Immature natural killer cell (primary cell): ENCODE data around the gene PHACTR2. TPM values are rescaled to one million over a fixed set of nuclear protein-coding genes. Genes with fewer than 3 reads are reported as not detected.
"Not testable (repeated sequence)": the region's sequence is repeated elsewhere in the genome, so short reads cannot be mapped to it uniquely, and the experiment has no call there.

ENCODE experiments used
- DNase-seq, 3 donors: peaks; one replicate each; pipeline ENCODE4 v3.0.0; 2022; ENCODE audit warnings: mixed read lengths in 1 of 3
- H3K27ac Mint-ChIP-seq, 6 donors: one replicate each; pipeline ENCODE4 v1.8.0; 2020; ENCODE audit warnings: mixed read lengths in 6 of 6, mild to moderate bottlenecking in 5 of 6, inconsistent platforms in 4 of 6, moderate library complexity in 3 of 6
- H3K27me3 Mint-ChIP-seq, 3 donors: one replicate each; pipeline ENCODE4 v1.8.0; 2020 to 2021; ENCODE audit warnings: low read depth in 3 of 3, mild to moderate bottlenecking in 3 of 3, mixed read lengths in 3 of 3, moderate library complexity in 3 of 3, inconsistent platforms in 1 of 3
- H3K36me3 Mint-ChIP-seq, 3 donors: one replicate each; pipeline ENCODE4 v1.8.0; 2020; ENCODE audit warnings: mixed read lengths in 3 of 3, inconsistent platforms in 2 of 3, mild to moderate bottlenecking in 2 of 3
- H3K4me1 Mint-ChIP-seq, 2 donors: one replicate each; pipeline ENCODE4 v1.8.0; 2020; ENCODE audit warnings: inconsistent platforms in 2 of 2, mild to moderate bottlenecking in 2 of 2, mixed read lengths in 2 of 2, moderate library complexity in 1 of 2
- H3K4me3 Mint-ChIP-seq, 5 donors: one replicate each; pipeline ENCODE4 v1.8.0; 2020; ENCODE audit warnings: mild to moderate bottlenecking in 5 of 5, mixed read lengths in 5 of 5, inconsistent platforms in 3 of 5, moderate library complexity in 3 of 5
- H3K9me3 Mint-ChIP-seq, 6 donors: one replicate each; pipeline ENCODE4 v1.8.0; 2020; ENCODE audit warnings: mild to moderate bottlenecking in 6 of 6, mixed read lengths in 6 of 6, inconsistent platforms in 4 of 6, moderate library complexity in 3 of 6
- polyA plus RNA-seq, 3 donors: library from polyadenylated mRNA; unstranded; fragments of 300-500 nt; fragmentation: Illumina TruSeq; gene quantifications; one replicate each; pipeline ENCODE4 v1.2.3, GENCODE V29; 2021

Gene PHACTR2
- polyA plus RNA-seq, 3 donors from 2014 or later, result 3.5 to 16.5 (median 9.4) TPM

DNA sequence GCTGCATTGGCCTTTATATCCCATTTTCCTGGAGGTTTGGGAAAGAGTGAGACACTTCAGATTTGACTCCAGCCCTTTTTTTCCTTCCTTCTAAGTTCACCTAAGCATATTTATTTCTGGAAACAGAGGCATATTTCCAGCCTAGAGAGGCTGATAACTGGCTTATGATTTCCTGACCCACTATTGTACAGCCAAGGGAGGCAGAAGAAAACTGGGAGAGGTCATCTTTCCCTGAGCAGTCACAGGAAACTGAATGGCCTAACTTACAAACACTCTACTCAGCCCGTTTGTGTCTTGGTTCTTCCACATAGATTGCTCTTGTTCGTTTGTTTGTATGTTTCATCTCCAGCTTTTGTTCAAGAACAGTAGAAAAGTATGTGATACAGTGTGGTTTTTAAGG, 101.2 kb downstream of the PHACTR2 start:
- Mint-ChIP-seq H3K9me3 (no peaks in the 10 kb centered on the region), H3K36me3 (peaks cover 18 to 47% (median 21%) of the 10 kb centered on the region in 3 donors), H3K4me1 (no peaks in the 10 kb centered on the region), H3K4me3 (no peak overlapping the region), H3K27ac (no peak overlapping the region), H3K27me3 (no peaks in the 10 kb centered on the region)
- DNase-seq, result no peak

DNA sequence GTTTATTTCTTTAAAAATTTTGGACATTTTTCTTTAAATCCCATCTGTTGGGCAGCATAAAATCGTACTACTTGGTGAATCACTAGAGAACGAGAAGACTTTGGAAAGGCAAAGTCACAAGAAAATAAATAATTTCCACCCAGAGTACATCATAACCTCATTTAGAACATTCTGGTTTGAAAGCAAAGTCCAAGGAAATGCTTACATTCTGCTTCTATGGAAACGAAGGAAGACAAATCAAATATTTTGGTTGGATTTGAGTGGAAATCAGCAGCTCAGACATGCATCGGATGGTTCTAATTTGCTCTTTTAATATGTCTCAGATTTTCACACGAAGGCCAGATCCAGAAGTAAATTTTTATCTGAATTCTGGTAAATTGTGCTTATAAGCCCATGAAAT, 104.7 kb downstream of the PHACTR2 start:
- H3K36me3 Mint-ChIP-seq, result peaks cover 40 to 59% (median 46%) of the 10 kb centered on the region in 3 donors
- H3K9me3 Mint-ChIP-seq, result peaks cover 5 to 16% (median 11%) of the 10 kb centered on the region in 6 donors
- DNase-seq, result no peak
- no peak overlapping the region for H3K27ac Mint-ChIP-seq
- H3K27me3 Mint-ChIP-seq, result peaks cover 0 to 2% (median 0%) of the 10 kb centered on the region in 3 donors
- H3K4me3 Mint-ChIP-seq, result no peak overlapping the region
- H3K4me1 Mint-ChIP-seq, result no peaks in the 10 kb centered on the region

DNA sequence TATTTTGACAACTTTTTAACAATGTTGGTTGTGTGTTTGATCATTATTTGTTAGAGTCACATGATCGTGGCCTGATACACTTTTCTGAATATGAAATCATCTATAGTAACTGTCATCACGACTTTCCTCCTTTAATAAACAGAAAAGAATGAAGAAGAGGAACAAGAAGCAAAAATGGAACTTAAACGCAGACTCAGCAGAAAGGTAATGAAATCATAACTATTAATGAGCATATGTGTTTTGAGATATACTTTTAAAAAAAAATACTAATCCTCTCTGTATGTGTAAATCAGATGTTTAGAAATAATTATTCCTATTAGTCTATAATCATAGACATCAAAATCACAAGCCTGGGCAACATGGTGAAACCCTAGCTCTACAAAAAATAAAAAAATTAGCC, 105.3 kb downstream of the PHACTR2 start:
- H3K4me3 Mint-ChIP-seq, result no peak overlapping the region
- H3K9me3 Mint-ChIP-seq, result peaks cover 5 to 16% (median 11%) of the 10 kb centered on the region in 6 donors
- DNase-seq, result no peak
- peaks cover 40 to 63% (median 50%) of the 10 kb centered on the region in 3 donors for H3K36me3 Mint-ChIP-seq
- peaks cover 0 to 2% (median 0%) of the 10 kb centered on the region in 3 donors for H3K27me3 Mint-ChIP-seq
- no peaks in the 10 kb centered on the region for H3K4me1 Mint-ChIP-seq
- H3K27ac Mint-ChIP-seq, result no peak overlapping the region

DNA sequence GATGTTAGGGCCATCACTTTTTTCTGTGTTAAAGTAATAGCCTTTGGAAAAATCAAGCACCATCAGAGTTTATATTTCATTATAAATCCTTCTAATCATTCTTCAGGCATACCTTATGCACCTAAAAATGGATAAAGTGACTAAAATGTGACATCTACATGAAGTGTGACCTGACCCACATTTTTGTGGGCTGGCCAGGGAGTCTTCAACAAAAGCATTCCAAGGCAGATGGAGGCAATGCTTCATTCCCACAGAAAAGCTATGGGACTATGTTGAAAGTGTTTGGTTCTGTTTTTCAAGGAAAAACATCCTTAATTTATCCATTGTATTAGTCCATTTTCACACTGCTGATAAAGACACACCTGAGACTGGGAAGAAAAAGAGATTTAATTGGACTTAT, 106.6 kb downstream of the PHACTR2 start:
- Mint-ChIP-seq H3K4me3 (no peak overlapping the region), H3K27ac (no peak overlapping the region), H3K27me3 (peaks cover 0 to 2% (median 0%) of the 10 kb centered on the region in 3 donors), H3K9me3 (peaks cover 5 to 16% (median 11%) of the 10 kb centered on the region in 6 donors), H3K36me3 (peaks cover 40 to 61% (median 51%) of the 10 kb centered on the region in 3 donors), H3K4me1 (no peaks in the 10 kb centered on the region)
- DNase-seq, result no peak

DNA sequence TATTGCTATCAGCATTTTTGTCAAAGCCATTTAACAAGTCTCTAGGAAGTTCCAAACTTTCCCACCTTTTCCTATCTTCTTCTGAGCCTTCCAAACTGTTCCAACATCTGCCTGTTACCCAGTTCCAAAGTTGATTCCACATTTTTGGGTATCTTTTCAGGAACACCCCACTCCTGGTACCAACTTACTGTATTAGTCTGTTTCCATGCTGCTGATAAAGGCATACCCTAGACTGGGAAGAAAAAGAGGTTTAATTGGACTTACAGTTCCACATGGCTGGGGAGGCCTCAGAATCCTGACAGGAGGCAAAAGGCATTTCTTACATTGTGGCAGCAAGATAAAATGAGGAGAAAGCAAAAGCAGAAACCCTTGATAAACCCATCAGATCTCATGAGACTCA, 108.6 kb downstream of the PHACTR2 start:
- H3K4me3 Mint-ChIP-seq, result not testable (repeated sequence)
- Mint-ChIP-seq H3K9me3 (peaks cover 5 to 16% (median 11%) of the 10 kb centered on the region in 6 donors), H3K36me3 (peaks cover 40 to 69% (median 67%) of the 10 kb centered on the region in 3 donors)

DNA sequence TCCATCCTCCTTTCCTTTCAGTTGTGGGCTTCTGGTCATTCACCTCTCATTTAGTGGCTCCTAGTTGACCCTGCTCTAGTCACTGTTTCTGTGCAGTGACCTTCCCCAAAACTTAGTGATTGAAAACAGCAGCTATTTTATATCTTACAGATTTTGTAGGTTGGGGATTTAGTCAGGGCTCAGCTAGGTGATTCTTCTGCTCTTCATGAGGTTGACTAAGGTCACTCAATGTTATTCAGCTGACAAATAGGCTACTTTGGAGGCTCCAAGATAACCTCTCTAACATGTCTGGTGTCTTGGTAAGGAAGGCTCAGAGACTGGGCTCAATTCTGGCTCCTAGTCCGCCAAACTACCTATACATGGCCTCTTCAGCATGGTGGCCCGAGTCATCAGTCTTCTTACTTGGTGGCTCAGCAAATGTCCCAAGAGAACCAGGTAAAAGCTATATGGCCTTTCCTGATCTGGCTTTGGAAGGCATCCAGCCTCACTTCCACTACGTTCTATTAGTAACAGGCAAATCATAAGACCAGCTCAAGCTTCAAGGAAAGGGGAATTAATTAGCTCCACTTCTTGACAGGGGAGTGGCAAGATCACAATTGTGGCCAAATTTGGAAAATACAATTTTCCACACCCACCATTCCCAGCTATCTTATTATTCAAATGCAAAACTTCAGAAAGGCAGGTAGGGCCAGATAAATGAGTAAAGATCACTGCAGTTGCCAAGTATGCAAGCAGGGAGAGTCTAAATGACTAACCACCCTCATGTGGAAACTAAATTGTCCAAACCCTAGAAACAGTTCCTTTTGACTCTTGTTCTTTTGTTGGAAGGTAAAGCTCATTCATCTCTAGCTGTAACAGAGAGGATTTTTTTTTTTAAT, 114.9 kb downstream of the PHACTR2 start:
- no peak for DNase-seq
- Mint-ChIP-seq H3K9me3 (no peaks in the 10 kb centered on the region), H3K4me3 (no peak overlapping the region), H3K27ac (no peak overlapping the region), H3K27me3 (peaks cover 0 to 1% (median 0%) of the 10 kb centered on the region in 3 donors), H3K36me3 (peaks cover 20 to 58% (median 52%) of the 10 kb centered on the region in 3 donors), H3K4me1 (no peaks in the 10 kb centered on the region)

More for the DNA sequence above, 108.6 kb downstream of the PHACTR2 start:
- H3K27ac Mint-ChIP-seq, H3K27me3 Mint-ChIP-seq, DNase-seq, H3K4me1 Mint-ChIP-seq: not testable (repeated sequence)

DNA sequence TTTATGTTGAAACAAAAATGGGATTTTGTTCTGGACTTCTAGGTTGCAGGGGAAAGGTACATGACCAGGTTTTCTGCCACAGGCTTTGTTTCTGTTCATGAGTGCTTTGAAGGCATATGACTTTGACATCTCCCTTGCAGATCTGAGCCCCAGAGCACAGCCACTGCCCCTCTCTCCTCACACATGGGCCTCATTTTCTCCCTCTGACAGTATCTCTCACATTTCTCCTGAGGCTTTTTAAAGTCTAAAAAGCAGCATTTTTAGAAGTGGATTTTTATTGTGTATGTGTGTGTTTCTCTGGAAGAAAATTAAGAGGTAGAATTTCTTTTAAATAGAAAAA, 115.5 kb downstream of the PHACTR2 start:
- H3K36me3 Mint-ChIP-seq, result peaks cover 24 to 61% (median 53%) of the 10 kb centered on the region in 3 donors
- no peaks in the 10 kb centered on the region for H3K4me1 Mint-ChIP-seq
- no peaks in the 10 kb centered on the region for H3K9me3 Mint-ChIP-seq
- H3K27ac Mint-ChIP-seq, result no peak overlapping the region
- peaks cover 0 to 1% (median 0%) of the 10 kb centered on the region in 3 donors for H3K27me3 Mint-ChIP-seq
- DNase-seq, result no peak
- no peak overlapping the region for H3K4me3 Mint-ChIP-seq

DNA sequence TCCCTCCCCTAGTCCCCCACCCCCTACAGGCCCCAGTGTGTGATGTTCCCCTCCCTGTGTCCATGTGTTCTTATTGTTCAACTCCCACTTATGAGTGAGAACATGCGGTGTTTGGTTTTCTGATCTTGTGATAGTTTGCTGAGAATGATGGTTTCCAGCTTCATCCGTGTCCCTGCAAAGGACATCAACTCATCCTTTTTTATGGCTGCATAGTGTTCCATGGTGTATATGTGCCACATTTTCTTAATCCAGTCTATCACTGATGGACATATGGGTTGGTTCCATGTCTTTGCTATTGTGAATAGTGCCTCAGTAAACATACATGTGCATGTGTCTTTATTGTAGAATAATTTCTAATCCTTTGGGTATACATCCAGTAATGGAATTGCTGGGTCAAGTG, 118.8 kb downstream of the PHACTR2 start:
- H3K4me1 Mint-ChIP-seq, H3K27me3 Mint-ChIP-seq, H3K27ac Mint-ChIP-seq, DNase-seq, H3K4me3 Mint-ChIP-seq: not testable (repeated sequence)
- Mint-ChIP-seq H3K36me3 (peaks cover 33 to 59% (median 58%) of the 10 kb centered on the region in 3 donors), H3K9me3 (peaks cover 0 to 17% (median 10%) of the 10 kb centered on the region in 6 donors)

DNA sequence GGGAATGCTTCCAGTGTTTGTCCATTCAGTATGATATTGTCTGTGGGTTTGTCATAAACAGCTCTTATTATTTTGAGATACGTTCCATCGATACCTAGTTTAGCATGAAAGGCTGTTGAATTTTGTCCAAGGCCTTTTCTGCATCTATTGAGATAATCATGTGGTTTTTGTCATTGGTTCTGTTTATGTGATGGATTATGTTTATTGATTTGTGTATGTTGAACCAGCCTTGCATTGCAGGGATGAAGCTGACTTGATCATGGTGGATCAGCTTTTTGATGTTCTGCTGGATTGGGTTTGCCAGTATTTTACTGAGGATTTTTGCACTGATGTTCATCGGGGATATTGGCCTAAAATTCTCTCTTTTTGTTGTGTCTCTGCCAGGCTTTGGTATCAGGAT, 120.7 kb downstream of the PHACTR2 start:
- H3K27me3 Mint-ChIP-seq, H3K4me3 Mint-ChIP-seq, DNase-seq, H3K27ac Mint-ChIP-seq, H3K4me1 Mint-ChIP-seq: not testable (repeated sequence)
- peaks cover 25 to 53% (median 53%) of the 10 kb centered on the region in 3 donors for H3K36me3 Mint-ChIP-seq
- H3K9me3 Mint-ChIP-seq, result peaks cover 0 to 17% (median 10%) of the 10 kb centered on the region in 6 donors

DNA sequence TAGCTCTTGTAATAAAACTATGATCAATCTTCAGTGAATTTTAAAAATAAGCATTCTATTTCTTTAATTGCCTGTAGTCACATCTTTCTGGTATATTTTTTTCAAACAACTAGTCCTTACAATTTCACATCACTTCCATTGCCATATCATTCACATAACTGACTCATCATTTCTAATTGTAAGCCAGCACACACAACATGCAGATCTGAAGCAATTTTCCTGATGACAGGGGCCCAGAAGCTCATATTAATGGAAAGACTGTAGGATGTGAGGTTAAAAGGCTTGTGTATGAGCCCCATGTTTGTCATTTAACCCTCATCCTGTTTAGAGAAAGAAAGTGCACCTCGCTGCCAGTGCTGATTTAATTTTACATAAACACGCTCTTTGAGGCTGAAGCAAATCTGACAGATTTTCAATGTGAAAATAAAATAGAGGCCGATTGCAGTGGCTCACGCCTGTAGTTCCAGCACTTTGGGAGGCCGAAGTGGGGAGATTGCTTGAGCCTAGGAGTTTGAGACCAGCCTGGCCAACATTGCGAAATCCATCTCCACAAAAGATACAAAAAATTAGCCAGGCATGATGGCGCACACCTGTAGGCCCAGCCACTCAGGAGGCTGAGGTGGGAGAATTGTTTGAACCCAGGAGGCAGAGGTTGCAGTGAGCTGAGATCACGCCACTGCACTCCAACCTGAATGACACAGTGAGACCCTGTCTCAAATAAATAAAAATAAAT, 125.2 kb downstream of the PHACTR2 start:
- no peak for DNase-seq
- H3K36me3 Mint-ChIP-seq, result peaks cover 28 to 41% (median 41%) of the 10 kb centered on the region in 3 donors

DNA sequence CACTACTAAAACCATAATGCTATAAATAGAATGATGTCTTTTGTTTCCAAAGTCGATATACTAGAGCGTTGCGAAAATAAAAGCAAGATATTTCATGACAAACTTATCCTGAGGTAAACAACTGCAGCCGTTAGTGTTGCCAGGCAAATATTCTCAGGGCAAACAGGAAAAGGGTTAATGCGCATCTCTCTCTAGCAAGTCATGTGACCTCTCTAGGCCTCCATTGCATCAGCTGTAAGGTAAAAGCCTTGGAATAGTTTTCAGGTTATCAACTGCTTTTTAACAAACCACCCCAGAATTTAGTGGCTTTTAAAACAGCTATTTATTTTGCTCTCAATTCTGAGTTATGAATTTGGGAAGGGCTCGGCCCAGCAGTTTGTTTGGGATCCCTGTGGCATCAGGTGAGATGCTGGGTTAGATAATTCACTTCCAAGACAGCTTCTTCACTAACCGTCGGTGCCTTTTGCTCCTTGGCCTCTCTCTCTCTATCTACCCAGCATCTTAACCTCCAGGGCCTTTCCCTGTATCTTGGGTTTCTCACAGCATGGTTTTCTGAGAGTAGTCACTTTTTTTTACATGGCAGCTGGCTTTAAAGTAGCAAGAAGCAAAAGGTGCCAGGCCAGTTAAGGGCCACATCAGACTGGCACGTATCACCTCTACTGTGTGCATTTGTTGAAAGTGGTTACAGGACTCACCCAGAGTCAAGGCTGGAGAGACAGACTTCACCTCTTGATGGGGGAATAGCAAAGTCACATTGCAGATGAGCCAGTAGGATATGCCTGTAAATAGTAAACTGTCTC, 126.2 kb downstream of the PHACTR2 start:
- Mint-ChIP-seq H3K4me3 (no peak overlapping the region), H3K27me3 (no peaks in the 10 kb centered on the region), H3K9me3 (peaks cover 0 to 16% (median 8%) of the 10 kb centered on the region in 6 donors), H3K27ac (no peak overlapping the region), H3K4me1 (peaks cover 6 to 7% of the 10 kb centered on the region in 2 donors), H3K36me3 (peaks cover 25 to 38% (median 31%) of the 10 kb centered on the region in 3 donors)
- no peak for DNase-seq

More for the DNA sequence above, 125.2 kb downstream of the PHACTR2 start:
- peaks cover 0 to 17% (median 10%) of the 10 kb centered on the region in 6 donors for H3K9me3 Mint-ChIP-seq
- H3K27ac Mint-ChIP-seq, result no peak overlapping the region
- H3K27me3 Mint-ChIP-seq, result no peaks in the 10 kb centered on the region
- H3K4me3 Mint-ChIP-seq, result no peak overlapping the region
- H3K4me1 Mint-ChIP-seq, result peaks cover 6 to 7% of the 10 kb centered on the region in 2 donors

DNA sequence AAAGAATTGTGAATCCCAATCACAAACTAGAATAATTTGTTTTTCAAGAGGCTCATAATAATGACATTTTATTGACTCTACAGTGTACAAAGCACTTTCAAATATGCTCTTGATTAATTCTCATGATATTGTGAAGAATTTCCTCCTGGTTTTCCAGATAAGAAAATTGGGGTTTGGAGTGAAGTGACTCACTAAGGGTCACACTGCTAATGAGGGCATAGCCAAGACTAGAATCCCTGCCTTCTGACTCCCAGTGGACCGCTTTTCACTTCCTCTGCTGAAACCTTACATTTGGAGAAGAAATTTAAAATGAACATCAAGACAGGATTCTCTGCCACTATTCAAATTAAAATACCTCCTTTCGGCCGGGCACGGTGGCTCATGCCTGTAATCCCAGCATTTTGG, 127.1 kb downstream of the PHACTR2 start:
- peaks cover 17 to 30% (median 23%) of the 10 kb centered on the region in 3 donors for H3K36me3 Mint-ChIP-seq
- H3K4me3 Mint-ChIP-seq, result no peak overlapping the region
- no peak overlapping the region for H3K27ac Mint-ChIP-seq

More for the DNA sequence above, 127.1 kb downstream of the PHACTR2 start:
- no peak for DNase-seq
- H3K4me1 Mint-ChIP-seq, result peaks cover 6 to 7% of the 10 kb centered on the region in 2 donors
- H3K27me3 Mint-ChIP-seq, result no peaks in the 10 kb centered on the region
- H3K9me3 Mint-ChIP-seq, result peaks cover 0 to 7% (median under 1%) of the 10 kb centered on the region in 6 donors
